GM19452 (cell line): ENCODE data around the gene MIGA1.
"Not testable (repeated sequence)": the region's sequence is repeated elsewhere in the genome, so short reads cannot be mapped to it uniquely, and the experiment has no call there.

Source experiments
- ATAC-seq: cut with Tn5 transposase; IDR thresholded peaks from one replicate; pipeline ENCODE4 v1.9.1; 2021; ENCODE audit not compliant: unreplicated experiment

MIGA1 gene

GRCh38 chr1:77796695-77797405 lies 17.4 kb downstream of the MIGA1 start:
- ATAC-seq = no peak

DNA sequence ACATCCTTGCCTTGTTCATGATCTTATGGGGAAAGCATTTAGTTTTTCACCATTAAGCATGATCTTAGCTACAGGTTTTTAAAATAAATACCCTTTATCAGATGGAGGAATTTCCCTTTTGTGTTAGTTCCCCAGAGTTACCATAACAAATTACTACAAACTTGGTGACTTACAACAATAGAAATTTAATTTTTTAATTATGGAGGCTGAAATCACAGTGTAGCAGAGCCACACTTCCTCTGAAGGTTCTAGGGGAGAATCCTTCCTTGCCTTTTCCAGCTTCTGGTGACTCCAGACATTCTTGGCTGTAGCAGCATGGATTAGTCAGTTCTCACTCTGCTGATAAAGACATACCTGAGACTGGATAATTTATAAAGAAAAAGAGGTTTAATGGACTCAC lies 18.5 kb downstream of the MIGA1 start:
- no peak for ATAC-seq

- ATAC-seq = no peak
These were observed 22.6 kb downstream of the MIGA1 start for GRCh38 chr1:77802026-77802425.

- no peak for ATAC-seq
These were observed 23.9 kb downstream of the MIGA1 start for GRCh38 chr1:77803371-77803770.

GRCh38 chr1:77809787-77810462 lies 30.5 kb downstream of the MIGA1 start:
- not testable (repeated sequence) for ATAC-seq

GRCh38 chr1:77811589-77811988 lies 32.1 kb downstream of the MIGA1 start:
- ATAC-seq = not testable (repeated sequence)

- ATAC-seq = no peak
These were observed 38.1 kb downstream of the MIGA1 start for GRCh38 chr1:77817368-77818209.

DNA sequence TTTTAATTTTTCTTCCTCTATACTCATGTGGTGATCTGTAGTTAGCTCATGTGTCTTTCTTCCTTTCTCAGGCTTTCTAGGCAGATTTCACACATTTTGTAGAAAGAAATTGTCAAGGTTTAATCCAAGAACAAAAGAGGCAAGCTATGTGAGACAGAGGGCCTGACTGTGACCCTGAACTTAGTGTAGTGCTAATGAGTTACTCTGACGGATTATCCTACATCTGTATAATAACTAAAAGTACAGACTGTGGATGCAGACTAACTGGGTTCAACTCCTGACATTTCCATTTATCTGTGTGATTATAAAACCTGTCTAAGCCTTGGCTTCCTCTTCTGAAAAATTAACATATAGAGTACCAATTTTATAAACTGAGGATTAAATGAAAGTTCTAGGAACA lies 40.7 kb downstream of the MIGA1 start:
- ATAC-seq = no peak

DNA sequence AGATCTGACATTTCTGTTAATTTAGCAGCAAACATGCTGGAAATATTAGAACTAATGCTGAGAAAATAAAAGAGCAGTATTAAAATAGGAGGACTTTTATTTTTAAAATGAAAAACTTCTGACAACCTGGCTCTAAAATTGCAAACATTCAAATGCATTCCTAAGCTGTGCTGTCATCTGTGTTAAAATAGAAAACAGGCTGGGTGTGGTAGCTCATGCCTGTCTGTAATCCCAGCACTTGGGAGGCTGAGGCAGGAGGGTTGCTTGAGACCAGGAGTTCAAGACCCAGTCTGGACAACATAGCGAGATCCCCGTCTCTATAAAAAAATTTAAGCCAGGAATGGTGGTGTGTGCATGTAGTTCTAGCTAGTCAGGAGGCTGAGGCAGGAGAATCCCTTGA lies 44.6 kb downstream of the MIGA1 start:
- no peak for ATAC-seq

GRCh38 chr1:77824694-77825093 lies 45.2 kb downstream of the MIGA1 start:
- ATAC-seq = no peak

DNA sequence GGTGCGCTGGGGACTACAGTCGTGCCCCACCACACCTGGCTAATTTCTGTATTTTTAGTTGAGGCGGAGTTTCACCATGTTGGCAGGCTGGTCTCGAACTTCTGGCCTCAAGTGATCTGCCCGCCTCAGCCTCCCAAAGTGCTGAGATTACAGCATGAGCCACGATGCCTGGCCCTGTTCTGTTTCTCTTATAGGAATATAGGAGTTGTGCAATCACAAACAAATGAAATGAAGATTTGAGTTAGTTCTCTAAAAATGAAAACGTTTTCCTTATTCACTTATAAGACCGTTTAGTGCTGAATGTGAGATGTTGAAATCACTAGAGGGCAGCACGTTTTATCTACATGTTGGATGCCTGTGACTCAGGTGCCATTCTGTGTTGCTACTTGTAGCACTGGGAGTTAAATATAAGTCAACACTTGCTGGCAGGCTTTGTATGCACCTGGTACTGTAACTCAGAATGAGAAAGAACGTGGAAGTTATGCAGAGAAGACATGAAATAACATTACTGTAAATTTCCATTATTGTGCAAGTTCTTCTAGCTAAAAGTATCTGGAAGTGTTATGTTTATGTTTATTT lies 45.8 kb downstream of the MIGA1 start:
- ATAC-seq = no peak

DNA sequence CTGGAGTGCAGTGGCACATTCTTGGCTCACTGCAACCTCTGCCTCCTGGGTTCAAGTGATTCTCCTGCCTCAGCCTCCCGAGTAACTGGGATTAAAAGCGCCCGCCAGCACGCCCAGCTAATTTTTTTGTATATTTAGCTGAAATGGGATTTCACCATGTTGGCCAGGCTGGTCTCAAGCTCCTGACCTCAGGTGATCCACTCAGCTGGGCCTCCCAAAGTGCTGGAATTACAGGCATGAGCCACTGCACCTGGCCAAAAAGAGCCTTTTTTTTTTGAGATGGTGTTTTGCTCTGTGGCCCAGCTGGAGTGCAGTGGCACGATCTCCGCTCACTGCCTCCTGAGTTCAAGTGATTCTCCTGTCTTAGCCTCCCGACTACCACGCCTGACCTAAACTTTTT lies 47.4 kb downstream of the MIGA1 start:
- ATAC-seq = not testable (repeated sequence)

DNA sequence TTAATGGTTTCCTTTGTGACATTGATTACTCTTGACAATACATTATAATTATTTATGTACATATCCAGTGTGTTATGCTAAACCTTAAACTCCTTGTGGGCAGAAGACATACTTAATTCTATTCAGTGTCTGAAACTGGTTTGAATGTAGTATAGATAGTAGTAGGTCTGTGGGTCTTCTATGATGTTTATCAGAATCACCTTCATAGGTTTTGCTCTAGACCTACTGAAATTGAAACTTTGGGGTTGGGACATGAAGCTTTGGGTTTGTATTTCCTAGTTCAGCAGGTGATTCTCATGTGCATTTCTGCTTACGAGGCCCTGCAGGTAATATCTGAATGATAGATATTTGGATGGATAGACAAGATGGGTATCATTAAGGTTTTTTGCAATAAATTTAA lies 48.6 kb downstream of the MIGA1 start:
- ATAC-seq = no peak

DNA sequence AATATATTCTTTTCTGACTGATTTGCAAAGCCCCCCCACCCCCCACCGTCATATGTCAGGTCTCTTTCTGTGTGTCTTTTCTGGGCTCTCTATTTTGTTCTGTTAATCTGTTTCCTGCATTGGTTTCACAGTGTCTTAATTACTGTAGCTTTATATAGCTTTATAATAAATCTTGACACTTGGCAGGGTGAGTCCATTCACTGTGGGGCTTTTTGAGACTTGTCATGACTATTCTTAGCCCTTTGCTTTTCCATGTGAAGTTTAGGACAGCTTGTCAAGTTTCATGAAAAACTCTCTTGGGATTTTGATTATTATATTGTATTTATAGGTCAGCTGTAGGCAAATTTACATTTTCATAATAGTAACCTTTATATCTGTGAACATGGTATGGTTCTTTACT lies 50.4 kb downstream of the MIGA1 start:
- no peak for ATAC-seq

DNA sequence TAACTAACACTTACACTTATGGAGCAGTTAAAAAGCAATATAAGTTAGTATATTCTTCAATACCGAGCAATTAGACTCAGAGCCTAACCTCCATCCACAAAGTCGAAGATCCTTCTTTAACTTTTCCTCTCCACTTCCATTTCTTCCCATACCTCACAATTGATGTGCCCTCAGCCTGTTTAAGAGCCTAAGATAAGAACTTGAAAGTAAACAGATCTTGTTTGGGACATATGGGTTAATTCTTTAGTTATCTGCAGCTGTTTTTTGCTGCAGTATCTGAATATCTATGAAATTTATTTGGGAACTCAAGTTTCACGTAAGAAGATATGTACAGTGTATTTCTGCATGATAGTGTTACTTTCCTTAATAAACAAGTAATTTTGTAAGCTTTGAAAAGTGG lies 51.5 kb downstream of the MIGA1 start:
- ATAC-seq = no peak

DNA sequence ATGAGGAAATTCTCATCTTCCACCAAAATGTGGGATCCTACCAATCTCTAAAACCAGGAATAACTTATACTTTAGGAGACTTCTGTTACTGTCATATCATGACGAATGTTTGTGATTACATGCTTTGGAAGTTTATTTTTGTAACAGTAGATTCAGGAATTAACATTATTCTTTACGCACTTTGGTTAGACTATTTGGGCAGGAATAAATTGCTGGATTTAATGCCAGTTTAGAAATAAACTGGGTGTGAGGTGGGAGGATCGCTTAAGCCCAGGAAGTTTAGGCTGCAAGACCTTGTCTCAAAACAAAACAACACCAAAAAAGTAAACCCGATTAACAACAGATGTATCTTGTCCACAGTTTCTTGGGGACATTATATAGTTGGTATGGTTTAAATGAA lies 52.1 kb downstream of the MIGA1 start:
- ATAC-seq = no peak

GRCh38 chr1:77831976-77832711 lies 52.7 kb downstream of the MIGA1 start:
- ATAC-seq = no peak

GRCh38 chr1:77832901-77833300 lies 53.5 kb downstream of the MIGA1 start:
- no peak for ATAC-seq

- no peak for ATAC-seq
These were observed 54.2 kb downstream of the MIGA1 start for GRCh38 chr1:77833521-77834100.

GRCh38 chr1:77834771-77835334 lies 55.4 kb downstream of the MIGA1 start:
- no peak for ATAC-seq
